MM.1S (cell line): Measurements from ENCODE around the gene LOXHD1.

ENCODE experiments used
- DNase-seq: peaks from one replicate; pipeline ENCODE4 v3.0.0-alpha.2; 2015
- H2AFZ ChIP-seq: fragments of 300-600 bp; sonication (generic); 2 replicates; pipeline ENCODE4 v1.6.0; 2016; ENCODE audit warnings: antibody characterized with exemption, low read length
- H3F3A ChIP-seq: fragments of 300-600 bp; sonication (generic); 2 replicates; pipeline ENCODE4 v1.6.1; 2016; ENCODE audit warnings: mild to moderate bottlenecking, antibody characterized with exemption, low read length, moderate library complexity, mixed read lengths; ENCODE audit not compliant: insufficient read depth
- H3K27ac ChIP-seq: fragments of 300-600 bp; sonication (generic); 2 replicates; pipeline ENCODE4 v1.5.1; 2016; ENCODE audit warnings: mild to moderate bottlenecking, low read length
- H3K27me3 ChIP-seq: fragments of 300-600 bp; sonication (generic); replicated peaks from 2 replicates; pipeline ENCODE4 v1.6.0; 2016; ENCODE audit warnings: low read length; ENCODE audit not compliant: insufficient read depth
- H3K36me3 ChIP-seq: fragments of 300-600 bp; sonication (generic); replicated peaks from 2 replicates; pipeline ENCODE4 v1.6.1; 2016; ENCODE audit warnings: mild to moderate bottlenecking, low read length, mixed read lengths; ENCODE audit not compliant: insufficient read depth
- H3K4me1 ChIP-seq: fragments of 300-600 bp; sonication (generic); 2 replicates; pipeline ENCODE4 v1.6.1; 2016; ENCODE audit warnings: low read length, mixed read lengths
- H3K4me2 ChIP-seq: fragments of 300-600 bp; sonication (generic); 2 replicates; pipeline ENCODE4 v1.6.0; 2016; ENCODE audit warnings: low read depth, low read length
- H3K4me3 ChIP-seq: fragments of 300-600 bp; sonication (generic); 2 replicates; pipeline ENCODE4 v1.5.1; 2016; ENCODE audit warnings: low read length, mixed read lengths
- H3K79me2 ChIP-seq: fragments of 300-600 bp; sonication (generic); 2 replicates; pipeline ENCODE4 v1.6.1; 2016; ENCODE audit warnings: mixed run types, low read length, mixed read lengths
- H3K9ac ChIP-seq: fragments of 300-600 bp; sonication (generic); 2 replicates; pipeline ENCODE4 v1.6.1; 2016; ENCODE audit warnings: low read length, mixed read lengths
- H3K9me2 ChIP-seq: fragments of 300-600 bp; sonication (generic); replicated peaks from 2 replicates; pipeline ENCODE4 v1.6.1; 2016; ENCODE audit warnings: mild to moderate bottlenecking, low read length, mixed read lengths; ENCODE audit not compliant: insufficient read depth
- H3K9me3 ChIP-seq: fragments of 300-600 bp; sonication (generic); replicated peaks from 2 replicates; pipeline ENCODE4 v1.6.1; 2016; ENCODE audit warnings: mild to moderate bottlenecking, low read length, mixed read lengths; ENCODE audit not compliant: insufficient read depth
- H4K20me1 ChIP-seq: fragments of 300-600 bp; sonication (generic); 2 replicates; pipeline ENCODE4 v1.6.1; 2016; ENCODE audit warnings: mild to moderate bottlenecking, low read length, moderate library complexity, mixed read lengths; ENCODE audit not compliant: insufficient read depth
- CTCF ChIP-seq: fragments of 300-600 bp; sonication (generic); IDR thresholded peaks from 2 replicates; pipeline ENCODE4 v1.5.1; 2016; ENCODE audit warnings: antibody characterized with exemption, low read length, mixed read lengths
- EZH2 ChIP-seq: fragments of 300-600 bp; sonication (generic); optimal IDR thresholded peaks from 2 replicates; pipeline ENCODE3; 2017; ENCODE audit warnings: low read depth, mild to moderate bottlenecking, antibody characterized with exemption, low read length, mixed read lengths
- EZH2phosphoT487 ChIP-seq: fragments of 300-600 bp; sonication (generic); IDR thresholded peaks from 2 replicates; pipeline ENCODE4 v1.6.1; 2018; ENCODE audit warnings: antibody characterized with exemption, low read length

Gene LOXHD1

GRCh38 chr18:46659484-46659883, 2.5 kb upstream of the LOXHD1 start:
- Histone ChIP-seq H3K4me3 (no peak overlapping the region), H3K4me2 (no peak overlapping the region), H3K79me2 (no peaks in the 10 kb centered on the region), H3K9ac (no peak overlapping the region), H3K27ac (no peak overlapping the region), H3K9me2 (no peaks in the 10 kb centered on the region), H2AFZ (no peak overlapping the region), H3K36me3 (no peaks in the 10 kb centered on the region), H3K4me1 (no peaks in the 10 kb centered on the region), H3K27me3 (no peaks in the 10 kb centered on the region), H3F3A (no peaks in the 10 kb centered on the region), H3K9me3 (no peaks in the 10 kb centered on the region), H4K20me1 (no peaks in the 10 kb centered on the region)
- TF ChIP-seq EZH2, result no peak
- no peak for TF ChIP-seq CTCF
- no peak for DNase-seq

- H3K9ac ChIP-seq, result no peak overlapping the region
- H3K36me3 ChIP-seq, result no peaks in the 10 kb centered on the region
- no peaks in the 10 kb centered on the region for H3K9me3 ChIP-seq
- no peak overlapping the region for H3K27ac ChIP-seq
- no peaks in the 10 kb centered on the region for H3K4me1 ChIP-seq
- H3K27me3 ChIP-seq, result no peaks in the 10 kb centered on the region
- TF ChIP-seq EZH2phosphoT487, result no peak
- TF ChIP-seq EZH2, result no peak
- TF ChIP-seq CTCF, result no peak
- no peak overlapping the region for H2AFZ ChIP-seq
- H4K20me1 ChIP-seq, result no peaks in the 10 kb centered on the region
- H3K4me3 ChIP-seq, result no peak overlapping the region
- H3K4me2 ChIP-seq, result no peak overlapping the region
- no peaks in the 10 kb centered on the region for H3K79me2 ChIP-seq
- H3F3A ChIP-seq, result no peaks in the 10 kb centered on the region
- H3K9me2 ChIP-seq, result no peaks in the 10 kb centered on the region
- DNase-seq, result no peak
These were observed 500 bp downstream of the LOXHD1 start for GRCh38 chr18:46656326-46657114.

- Histone ChIP-seq H3K79me2 (no peaks in the 10 kb centered on the region), H3K9me2 (no peaks in the 10 kb centered on the region), H2AFZ (no peak overlapping the region), H3K27ac (no peak overlapping the region), H3K4me1 (no peaks in the 10 kb centered on the region), H3F3A (no peaks in the 10 kb centered on the region), H3K4me3 (no peak overlapping the region), H3K4me2 (no peak overlapping the region), H4K20me1 (no peaks in the 10 kb centered on the region), H3K36me3 (no peaks in the 10 kb centered on the region), H3K27me3 (no peaks in the 10 kb centered on the region), H3K9me3 (no peaks in the 10 kb centered on the region), H3K9ac (no peak overlapping the region)
- DNase-seq, result no peak
- TF ChIP-seq EZH2phosphoT487 (no peak), EZH2 (no peak), CTCF (no peak)
These were observed 4.6 kb downstream of the LOXHD1 start for GRCh38 chr18:46652372-46652771.
